Astrocyte (in vitro differentiated cells and primary cell): ENCODE measurements around the gene COLGALT1.

Experiments used
- EZH2 ChIP-seq: IDR thresholded peaks from 2 replicates; pipeline ENCODE4 v1.6.1; 2012; ENCODE audit warnings: mild to moderate bottlenecking, low read length, inconsistent platforms; ENCODE audit not compliant: insufficient read depth
- TF ChIP-seq, protein P1 (sequence below): IDR thresholded peaks from 2 replicates; pipeline ENCODE4 v1.5.1; 2011; ENCODE audit warnings: low read depth, mild to moderate bottlenecking, inconsistent platforms, low read length, moderate library complexity; ENCODE audit not compliant: insufficient read depth

DNA sequence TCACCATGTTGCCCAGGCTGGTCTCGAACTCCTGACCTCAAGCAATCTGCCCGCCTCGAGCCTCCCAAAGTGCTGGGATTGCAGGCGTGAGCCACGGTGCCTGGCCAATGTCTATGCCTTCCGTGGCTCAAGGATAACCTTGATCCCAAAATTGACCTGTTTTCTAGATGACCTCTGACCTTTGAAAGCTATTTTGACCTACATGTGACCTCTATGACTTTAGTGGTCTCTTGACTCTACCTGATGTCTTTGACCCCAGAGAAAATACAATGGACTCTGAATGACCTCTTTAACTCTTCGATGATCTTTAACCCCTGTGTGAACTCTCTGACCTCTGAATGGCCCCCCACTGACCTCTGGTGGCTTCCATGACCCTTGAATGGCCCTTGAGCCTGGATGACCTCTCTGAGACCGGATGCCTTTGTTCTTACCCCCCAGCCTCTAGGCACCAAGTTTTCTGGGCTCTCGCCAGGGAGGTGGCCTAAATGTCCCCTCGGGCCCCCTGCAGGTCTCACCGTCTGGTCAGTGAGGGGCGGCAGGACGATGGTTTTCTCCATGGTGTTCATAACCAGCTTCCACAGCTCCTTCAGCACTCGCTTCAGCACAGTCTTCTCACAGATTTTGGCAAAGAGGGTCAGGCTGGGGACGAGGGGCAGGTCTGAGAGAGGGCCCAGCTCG, 69.0 kb downstream of the COLGALT1 start:
- TF ChIP-seq, protein P1, sequence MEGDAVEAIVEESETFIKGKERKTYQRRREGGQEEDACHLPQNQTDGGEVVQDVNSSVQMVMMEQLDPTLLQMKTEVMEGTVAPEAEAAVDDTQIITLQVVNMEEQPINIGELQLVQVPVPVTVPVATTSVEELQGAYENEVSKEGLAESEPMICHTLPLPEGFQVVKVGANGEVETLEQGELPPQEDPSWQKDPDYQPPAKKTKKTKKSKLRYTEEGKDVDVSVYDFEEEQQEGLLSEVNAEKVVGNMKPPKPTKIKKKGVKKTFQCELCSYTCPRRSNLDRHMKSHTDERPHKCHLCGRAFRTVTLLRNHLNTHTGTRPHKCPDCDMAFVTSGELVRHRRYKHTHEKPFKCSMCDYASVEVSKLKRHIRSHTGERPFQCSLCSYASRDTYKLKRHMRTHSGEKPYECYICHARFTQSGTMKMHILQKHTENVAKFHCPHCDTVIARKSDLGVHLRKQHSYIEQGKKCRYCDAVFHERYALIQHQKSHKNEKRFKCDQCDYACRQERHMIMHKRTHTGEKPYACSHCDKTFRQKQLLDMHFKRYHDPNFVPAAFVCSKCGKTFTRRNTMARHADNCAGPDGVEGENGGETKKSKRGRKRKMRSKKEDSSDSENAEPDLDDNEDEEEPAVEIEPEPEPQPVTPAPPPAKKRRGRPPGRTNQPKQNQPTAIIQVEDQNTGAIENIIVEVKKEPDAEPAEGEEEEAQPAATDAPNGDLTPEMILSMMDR = no peak
- no peak for TF ChIP-seq EZH2
